HUDEP-2 (cell line): Measurements from ENCODE around the gene SLC25A17.
A peak's percentile ranks its signal among the peaks of the same experiment; 100 is the strongest.
"Not testable (repeated sequence)": the region's sequence is repeated elsewhere in the genome, so short reads cannot be mapped to it uniquely, and the experiment has no call there.

ENCODE experiments used
- DNase-seq, 76 experiments: peaks; one replicate each; lab custom pipeline; 2025; ENCODE audit not compliant: unreplicated experiment in 76 of 76; lab: John Stamatoyannopoulos, UW

The SLC25A17 gene

DNA sequence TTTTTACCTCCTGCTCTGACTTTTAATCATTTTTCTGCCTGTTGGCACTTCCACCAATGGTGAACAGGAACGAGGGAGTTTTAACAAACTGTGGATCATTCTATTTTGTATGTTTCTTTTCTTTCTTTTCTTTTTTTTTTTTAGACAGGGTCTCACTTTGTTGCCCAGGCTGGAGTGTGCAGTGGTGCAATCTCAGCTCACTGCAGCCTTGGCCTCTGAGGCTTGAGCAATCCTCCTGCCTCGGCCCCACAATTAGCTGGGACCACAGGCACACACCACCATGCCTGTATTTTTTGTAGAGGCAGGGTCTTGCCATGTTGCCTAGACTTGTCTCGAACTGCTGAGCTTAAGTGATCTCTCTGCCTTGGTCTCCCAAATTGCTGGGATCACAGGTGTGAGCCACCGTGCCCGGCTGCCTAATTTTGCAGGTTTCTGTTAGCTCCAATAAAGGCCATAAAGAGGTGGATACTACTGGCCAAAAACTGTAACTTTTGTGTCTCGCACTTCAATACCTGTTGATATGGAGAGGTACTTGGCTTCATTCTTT, 59.8 kb downstream of the SLC25A17 start:
- DNase-seq: no peak

DNA sequence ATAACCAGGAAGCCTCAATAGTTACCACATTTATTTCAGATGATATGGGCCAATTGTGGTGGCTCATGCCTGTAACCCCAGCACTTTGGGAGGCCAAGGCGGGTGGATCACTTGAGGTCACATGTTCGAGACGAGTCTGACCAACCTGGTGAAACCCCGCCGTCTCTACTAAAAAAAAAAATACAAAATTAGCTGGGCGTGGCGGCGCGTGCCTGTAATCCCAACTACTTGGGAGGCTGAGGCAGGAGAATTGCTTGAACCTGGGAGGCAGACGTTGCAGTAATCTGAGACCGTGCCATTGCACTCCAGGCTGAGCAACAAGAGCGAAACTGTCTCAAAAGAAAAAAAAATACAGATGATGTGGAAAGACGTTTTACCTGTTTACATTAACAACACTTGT, 60.3 kb downstream of the SLC25A17 start:
- DNase-seq: not testable (repeated sequence)

DNA sequence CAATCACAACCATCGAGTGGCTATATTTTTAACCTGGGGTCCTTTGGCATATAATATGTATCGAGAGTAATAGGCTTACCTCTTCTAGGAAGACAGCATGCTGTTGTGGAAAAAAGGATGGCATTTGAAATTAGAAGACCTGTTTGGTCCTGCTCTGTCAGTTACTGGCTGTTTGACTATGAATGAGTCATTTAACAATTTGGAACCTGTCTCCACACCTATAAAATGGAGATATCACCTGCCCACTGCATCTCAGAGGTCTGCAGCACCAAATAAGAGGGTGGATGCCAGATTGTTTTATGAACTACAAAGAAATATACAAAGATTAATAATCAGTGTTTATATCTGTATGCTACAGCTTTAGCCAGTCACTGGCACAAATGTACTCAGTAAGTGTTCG, 60.8 kb downstream of the SLC25A17 start:
- no peak for DNase-seq

DNA sequence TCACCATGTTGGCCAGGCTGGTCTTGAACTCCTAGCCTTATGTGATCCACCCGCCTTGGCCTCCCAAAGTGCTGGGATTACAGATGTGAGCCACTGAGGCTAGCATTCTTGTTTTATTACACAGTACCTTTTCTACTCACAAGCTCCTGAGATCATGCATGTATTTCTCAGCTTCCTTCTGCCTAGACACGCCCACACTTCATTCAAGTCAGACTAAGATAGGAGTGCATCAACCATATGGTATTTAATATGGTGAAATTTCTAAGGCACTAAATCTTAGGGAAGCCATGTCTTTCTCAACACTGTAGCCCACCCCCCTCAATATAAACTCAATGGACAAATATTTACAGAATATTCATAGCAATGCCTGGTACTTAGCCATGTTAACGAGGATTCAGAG, 62.1 kb downstream of the SLC25A17 start:
- DNase-seq: no peak

DNA sequence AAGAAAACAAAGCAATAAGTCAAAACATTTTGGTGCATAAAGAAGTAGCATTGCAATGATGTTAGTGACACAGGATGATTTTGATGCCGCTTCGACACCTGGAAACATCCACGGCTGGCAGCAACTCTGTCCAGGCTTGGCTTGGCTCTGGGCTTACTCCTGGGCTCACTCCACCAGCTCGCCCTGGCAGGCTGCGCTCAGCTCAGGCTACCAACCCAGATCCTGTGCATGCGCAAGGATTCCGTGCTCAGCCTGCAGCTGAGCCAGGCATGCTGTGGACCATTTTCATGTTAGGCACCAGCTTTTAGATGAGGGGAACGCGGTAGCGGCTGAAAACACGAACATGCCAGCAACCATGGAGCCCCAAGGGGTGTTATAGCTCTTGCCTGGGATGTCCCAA, 66.0 kb downstream of the SLC25A17 start:
- DNase-seq: no peak

DNA sequence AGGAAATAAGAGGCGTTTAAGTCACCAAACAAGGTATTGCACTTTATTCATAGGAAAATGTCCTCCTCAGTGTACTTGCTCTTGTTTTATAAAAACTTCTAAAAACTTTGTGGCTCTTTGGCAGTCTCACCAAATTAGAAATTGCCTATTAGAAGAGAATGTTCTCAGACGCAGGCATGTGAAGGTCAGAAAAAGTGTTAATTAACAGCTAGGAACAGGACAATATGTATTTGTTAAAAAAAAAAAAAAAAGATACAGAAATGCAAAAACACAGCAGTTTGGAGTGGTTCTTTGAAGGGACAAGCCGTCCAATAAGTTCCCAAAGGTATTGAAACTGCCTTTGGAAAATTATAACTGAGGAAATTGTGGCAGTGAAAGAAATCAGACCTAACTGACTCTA, 67.9 kb downstream of the SLC25A17 start:
- DNase-seq: no peak

DNA sequence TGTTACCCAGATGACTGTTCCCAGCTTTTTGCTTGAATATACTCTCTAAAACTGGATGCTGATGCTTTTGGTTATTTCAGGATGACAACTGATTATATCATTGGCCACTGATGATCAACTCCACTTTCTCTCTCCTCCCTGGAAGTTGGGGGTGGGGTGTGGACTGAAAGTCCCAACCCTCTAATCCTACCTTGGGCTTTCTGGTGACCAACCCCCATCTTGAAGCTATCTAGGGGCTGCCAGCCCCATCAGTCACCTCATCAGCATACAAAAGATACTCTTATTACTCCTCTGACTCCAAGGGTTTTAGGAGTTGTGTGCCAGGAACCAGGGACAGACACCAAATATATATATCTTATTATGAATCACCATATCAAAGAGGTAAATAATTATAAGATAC, 69.3 kb downstream of the SLC25A17 start:
- DNase-seq: no peak

DNA sequence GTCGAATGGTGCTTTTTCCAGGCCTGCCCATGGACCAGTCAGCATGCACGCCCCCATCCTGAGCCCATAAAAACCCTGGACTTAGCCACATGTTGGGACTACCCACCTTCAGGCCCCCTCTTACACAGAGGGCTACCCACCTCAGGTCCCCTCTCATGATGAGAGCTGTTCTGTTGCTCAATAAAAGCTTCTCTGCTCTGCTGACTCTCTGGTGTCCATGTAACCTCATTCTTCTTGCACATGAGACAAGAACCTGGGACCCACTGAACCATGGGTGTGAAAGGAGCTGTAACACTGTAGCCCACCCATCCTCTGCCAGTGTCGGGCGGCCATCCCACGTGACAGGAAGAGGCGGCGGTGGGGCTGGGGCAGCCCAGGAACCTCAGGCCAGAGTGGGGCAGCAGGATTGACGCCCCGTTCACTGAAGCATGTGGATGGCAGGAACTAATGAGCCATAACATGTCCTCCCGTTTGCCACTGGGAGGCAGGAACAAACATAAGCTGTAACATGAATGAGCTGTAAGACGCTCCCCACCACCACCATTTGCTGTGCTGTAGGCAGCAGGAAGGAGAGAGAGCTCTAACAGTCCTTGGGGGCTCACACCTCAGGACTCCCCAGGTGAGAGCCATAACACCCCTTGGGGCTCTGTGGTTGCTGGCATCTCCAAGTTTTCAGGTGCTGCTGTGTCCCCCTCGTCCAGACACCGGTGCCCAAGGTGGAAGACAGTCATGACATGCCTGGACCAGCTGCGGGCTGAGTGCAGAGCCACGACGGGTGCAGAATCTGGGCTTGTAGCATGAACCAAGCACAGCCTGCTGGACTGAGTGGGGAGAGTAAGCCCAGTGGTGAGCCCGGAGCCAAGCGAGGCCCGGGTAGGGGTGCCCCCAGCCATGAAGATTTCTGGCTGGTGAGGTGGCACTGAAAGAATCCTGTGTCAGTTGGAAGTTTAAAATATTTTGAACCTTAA, 70.5 kb downstream of the SLC25A17 start:
- DNase-seq: no peak

DNA sequence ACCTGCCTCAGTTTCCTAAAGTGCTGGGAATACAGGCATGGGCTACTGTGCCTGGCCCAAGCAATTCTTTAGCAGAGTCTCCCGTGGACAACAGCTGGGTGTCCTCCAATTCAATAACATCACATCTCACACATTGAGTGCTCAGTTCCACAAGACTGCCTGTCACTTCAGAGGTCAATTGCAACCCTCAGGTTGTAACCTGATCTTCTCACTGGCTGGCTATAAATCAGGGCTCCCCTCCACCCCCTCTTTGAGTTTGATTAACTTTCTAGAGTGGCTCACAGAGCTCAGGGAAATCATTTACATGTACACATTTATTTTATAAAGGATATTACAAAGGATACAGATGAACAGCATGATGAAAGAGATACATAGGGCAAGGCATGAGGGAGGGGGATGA, 71.8 kb downstream of the SLC25A17 start:
- no peak for DNase-seq

DNA sequence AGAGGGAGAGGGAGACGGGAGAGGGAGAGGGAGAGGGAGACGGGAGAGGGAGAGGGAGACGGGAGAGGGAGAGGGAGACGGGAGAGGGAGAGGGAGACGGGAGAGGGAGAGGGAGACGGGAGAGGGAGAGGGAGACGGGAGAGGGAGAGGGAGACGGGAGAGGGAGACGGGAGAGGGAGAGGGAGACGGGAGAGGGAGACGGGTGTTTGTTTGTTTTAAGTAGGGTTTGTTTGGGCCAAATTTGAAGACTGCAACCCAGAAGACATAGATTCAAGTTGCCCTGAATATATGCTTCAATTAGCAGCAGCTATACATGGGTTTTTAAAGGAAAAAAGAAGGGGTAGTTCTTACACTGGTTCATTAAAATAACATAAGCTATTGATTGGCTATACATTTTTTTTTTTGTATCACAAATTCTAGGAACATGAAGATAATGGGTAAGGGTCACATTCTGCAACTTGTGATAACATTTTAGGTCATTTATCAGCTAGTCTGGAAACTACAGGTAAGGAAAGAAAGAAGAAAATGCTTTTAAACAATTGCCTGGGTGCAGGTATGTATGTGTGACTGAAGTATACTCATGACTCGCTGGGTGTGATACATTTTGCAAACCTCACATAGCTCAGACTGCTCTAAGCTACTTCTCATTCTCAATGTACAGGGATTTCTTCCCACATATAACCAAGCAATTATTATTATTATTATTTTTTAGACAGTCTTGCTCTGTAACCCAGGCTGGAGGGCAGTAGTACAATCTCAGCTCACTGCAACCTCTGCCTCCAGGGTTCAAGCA, 72.5 kb downstream of the SLC25A17 start:
- DNase-seq: no peak

DNA sequence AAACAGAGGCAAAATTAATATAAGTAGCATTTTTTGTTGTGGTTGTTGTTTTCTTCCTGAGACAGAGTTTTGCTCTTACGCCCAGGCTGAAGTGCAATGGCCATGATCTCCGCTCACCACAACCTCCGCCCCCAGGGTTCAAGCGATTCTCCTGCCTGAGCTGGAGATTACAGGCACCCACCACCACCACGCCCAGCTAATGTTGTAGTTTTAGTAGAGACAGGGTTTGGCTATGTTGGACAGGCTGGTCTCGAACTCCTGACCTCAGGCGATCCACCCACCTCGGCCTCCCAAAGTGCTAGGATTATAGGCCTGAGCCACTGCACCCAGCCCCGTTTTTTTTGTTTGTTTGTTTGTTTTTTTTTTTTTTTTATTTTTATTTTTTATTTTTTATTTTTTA, 75.4 kb downstream of the SLC25A17 start:
- DNase-seq: peak in 7 of 76 experiments; percentile 2 to 37 (median 12)

DNA sequence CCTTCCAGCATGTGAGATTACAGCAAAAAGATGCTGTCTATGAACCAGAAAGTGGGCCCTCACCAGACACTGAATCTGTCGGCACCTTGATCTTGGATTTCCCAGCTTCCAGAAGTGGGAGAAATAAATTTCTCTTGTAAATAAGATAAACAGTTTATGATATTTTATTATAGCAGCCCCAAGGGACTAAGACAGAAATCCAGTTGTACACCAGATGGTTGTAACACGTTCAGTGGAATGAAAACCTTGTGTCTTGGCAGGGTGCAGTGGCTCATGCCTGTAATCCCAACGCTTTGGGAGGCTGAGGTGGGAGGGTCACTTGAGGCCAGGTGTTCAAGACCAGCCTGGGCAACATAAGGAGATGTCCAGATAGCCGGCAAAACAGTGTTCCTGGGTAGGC, 78.0 kb downstream of the SLC25A17 start:
- DNase-seq: no peak

DNA sequence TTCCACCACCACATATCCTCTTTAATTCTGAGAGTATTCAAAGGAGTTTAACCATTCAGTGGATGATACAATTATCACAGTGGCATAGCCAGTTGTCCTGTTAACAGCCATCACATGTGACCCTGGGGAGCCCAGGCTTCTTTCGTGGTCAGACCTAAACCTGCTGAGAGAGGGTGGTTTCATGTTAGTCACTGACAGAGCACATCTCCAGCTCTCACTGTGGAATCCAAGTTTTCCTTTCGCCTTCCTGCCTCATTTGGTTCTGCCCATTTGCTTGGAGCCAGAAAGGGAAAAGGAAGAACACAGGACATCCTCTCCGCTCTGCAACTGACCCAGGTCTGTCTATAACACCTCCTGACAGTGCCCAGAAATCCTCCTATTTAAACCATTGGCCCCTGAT, 79.4 kb downstream of the SLC25A17 start:
- DNase-seq: no peak

DNA sequence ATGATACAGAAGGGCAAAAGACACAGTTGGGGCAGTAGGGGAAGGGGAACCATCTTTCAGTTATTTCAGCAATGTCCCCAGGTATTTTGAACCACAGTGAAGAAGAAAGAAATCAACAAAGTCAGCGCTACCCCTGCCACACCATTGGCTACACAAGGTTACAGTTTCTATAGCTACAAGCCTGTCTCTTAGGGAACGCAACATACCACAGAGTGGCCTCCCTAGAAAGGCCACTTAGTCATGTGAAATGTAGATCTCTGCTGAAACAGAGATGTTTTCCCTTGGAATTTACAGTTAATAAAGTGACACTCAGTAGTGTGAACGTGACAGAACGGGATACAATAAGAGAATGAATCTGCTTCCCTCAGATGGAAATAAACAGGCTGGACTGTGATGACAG, 85.2 kb downstream of the SLC25A17 start:
- DNase-seq: no peak

DNA sequence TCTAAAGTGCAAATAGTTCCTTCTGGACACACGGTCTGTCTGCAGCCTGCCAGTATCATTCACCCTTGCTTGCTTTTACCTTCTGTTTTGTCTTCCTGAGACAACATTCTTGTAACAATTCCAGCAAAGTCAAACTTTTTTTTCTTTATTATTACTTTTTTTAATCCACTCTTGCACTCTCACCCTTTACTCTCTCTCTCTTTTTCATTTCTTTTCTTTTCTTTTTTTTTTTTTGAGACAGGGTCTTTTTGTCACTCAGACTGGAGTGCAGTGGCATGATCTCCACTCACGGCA, 86.2 kb downstream of the SLC25A17 start:
- no peak for DNase-seq

DNA sequence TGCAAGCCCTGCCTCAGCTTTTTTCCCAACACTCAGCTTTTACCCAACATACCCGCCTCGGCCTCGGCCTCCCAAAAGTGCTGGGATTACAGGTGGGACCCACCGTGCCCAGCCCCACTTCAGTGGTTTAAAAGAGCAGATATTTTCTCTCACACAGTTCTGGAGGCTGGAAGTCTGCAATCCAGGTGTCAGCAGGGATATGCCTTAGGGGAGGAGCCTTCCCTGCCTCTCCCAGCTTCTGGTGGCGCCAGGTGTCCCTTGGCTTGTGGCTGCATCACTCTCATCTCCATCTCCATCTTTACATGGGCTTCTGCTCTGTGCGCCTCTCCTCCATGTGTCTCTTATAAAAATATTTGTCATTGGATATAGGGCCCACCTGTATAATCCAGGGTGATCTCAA, 89.9 kb downstream of the SLC25A17 start:
- DNase-seq: no peak

DNA sequence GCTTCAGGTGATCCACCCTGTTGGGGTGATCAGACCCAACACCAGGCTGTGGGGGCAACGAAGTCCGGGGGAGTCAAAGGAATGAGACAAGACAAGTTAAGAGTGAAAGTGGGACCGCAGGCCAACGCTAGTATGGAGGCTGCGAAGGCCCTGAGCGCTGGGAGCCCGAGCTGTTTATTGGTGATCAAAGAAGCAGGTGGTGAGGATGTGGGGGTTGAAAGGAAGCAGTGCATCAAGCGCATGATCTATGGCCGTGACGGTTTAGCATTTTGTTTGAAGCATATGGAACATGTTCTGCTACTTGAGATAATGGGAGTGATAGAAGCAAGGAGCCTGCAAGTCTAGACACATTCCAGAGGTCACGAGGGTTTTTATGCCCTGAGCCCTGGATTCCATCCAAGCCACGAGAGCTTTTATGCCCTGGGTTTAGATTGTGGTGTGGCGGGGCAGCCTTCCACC, 90.4 kb downstream of the SLC25A17 start:
- peak in 2 of 76 experiments; percentile 3 to 9 for DNase-seq

DNA sequence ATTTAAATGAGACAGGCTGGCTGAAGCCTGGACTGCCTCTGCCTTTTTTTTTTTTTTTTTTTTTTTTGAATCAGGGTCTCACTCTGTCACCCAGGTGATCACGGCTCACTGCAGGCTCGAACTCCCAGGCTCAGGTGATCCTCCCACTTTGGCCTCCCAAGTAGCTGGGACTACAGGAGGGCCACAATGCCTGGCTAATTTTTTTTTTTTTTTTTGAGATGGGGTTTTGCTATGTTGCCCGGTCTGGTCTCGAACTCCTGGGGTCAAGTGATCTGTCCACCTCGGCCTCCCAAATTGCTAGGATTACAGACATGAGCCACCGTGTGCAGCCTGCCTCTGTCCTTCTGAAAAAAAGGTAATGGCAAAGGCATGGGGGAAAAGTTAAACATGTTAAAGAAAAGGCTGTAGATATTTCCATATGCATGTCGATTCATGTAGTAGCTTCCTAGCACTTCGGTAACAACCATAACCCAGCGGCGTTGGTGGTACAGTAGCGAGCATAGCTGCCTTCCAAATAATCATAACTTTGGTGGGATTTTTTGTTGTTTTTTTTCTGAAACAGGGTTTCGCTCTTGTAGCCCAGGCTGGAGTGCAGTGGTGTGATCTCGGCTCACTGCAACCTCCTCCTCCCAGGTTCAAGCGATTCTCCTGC, 91.1 kb downstream of the SLC25A17 start:
- no peak for DNase-seq

DNA sequence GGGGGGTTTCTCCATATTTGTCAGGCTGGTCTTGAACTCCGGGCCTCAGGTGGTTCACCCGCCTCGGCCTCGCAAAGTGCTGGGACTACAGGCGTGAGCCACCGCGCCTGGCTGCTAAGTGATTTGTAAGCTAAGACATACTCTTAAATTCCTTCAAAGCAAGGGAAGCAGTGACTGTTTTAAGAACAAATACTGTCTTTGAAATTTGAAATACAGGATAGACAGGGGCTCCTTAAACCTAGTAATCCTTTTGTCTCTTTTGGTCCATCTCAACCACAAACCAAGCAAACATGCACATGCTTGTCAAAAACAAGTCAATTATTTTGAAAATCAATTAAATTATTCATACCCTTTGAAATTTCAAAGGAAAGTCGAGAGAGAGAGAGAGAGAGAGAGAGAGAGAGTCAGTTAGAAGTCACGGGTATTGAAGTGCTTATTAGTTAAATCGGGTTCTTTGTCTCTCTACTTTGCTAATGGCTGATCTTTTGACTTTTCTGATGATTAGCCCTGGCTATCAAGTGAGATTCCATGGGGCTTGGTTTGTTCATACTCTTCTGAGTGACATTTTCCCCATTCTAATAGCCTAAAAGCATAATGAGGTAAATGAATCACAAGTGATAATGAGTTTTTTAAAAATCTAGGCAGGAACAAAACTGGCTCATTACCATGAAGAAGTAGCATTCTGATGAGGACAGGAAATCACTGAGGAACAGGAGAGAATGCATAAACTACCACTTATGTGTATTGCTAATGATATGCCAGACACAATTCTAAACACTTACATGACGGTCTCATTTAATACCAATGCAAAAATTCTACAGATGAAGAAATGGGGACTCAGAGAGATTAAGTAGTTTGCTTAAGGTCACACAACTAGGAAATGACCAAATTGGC, 91.8 kb downstream of the SLC25A17 start:
- DNase-seq: no peak

DNA sequence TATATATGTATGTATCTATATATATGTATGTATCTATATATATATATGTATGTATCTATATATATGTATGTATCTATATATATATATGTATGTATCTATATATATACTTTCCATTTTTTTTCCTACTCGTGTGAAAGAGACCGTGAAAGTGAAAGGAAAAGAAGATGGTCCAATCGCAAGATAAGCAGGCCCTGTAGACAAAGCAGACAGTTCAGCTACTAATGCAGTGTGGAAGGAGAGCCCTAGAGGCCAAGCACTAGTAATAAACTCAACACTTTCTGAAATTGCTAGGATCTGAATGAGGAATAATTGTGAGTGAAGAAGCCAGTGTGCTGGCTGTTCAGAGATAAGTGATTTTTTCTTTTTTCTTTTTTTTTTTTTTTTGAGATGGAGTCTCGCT, 92.6 kb downstream of the SLC25A17 start:
- peak in 6 of 76 experiments; percentile 4 to 29 (median 16) for DNase-seq
